Esophagus squamous epithelium (tissue), 4 donors: ENCODE results near the gene RIMS4.

Experiments used
- CTCF ChIP-seq, 6 experiments: fragments of 450-650 bp in 4 of 6; fragments of 200-600 bp in 2 of 6; sonication (generic) in 2 of 6; IDR thresholded peaks; one replicate each; pipeline ENCODE4 v1.5.1; 2016 to 2019; ENCODE audit warnings: antibody characterized with exemption in 6 of 6, mild to moderate bottlenecking in 4 of 6, moderate library complexity in 4 of 6
- POLR2A ChIP-seq, 4 donors: fragments of 450-650 bp; IDR thresholded peaks; one replicate each; pipeline ENCODE4 v1.6.1; 2017; ENCODE audit warnings: antibody characterized with exemption in 4 of 4, mild to moderate bottlenecking in 4 of 4, moderate library complexity in 3 of 4

- no peak for TF ChIP-seq CTCF (IDR thresholded peaks at IDR 0.05)
- TF ChIP-seq POLR2A (IDR thresholded peaks at IDR 0.05): no peak
These were observed 41.4 kb downstream of the RIMS4 start for GRCh38 chr20:44768854-44769480.
